Brain microvascular endothelial cell (primary cell): ENCODE results near the gene CSNK1A1L.

Experiments
- DNase-seq: peaks from one replicate; pipeline ENCODE4 v3.0.0-alpha.2; 2020
- H3K27ac ChIP-seq: fragments of 250-450 bp; sonication (Bioruptor Pico); 2 replicates; pipeline ENCODE4 v1.5.1; 2020; ENCODE audit warnings: mild to moderate bottlenecking, moderate library complexity
- H3K27me3 ChIP-seq: fragments of 250-450 bp; sonication (Bioruptor Pico); replicated peaks from 2 replicates; pipeline ENCODE4 v1.5.1; 2020; ENCODE audit warnings: mild to moderate bottlenecking
- H3K36me3 ChIP-seq: fragments of 250-450 bp; sonication (Bioruptor Pico); replicated peaks from 2 replicates; pipeline ENCODE4 v1.5.1; 2020; ENCODE audit warnings: mild to moderate bottlenecking
- H3K4me3 ChIP-seq: 2 replicates; pipeline ENCODE4 v1.5.1; 2011; ENCODE audit warnings: low read depth, mild to moderate bottlenecking, control low read depth, low read length, moderate library complexity
- CTCF ChIP-seq: IDR thresholded peaks from 2 replicates; pipeline ENCODE4 v1.5.1; 2011; ENCODE audit warnings: low read depth, mild to moderate bottlenecking, moderate library complexity, low read length, control low read depth, inconsistent platforms; ENCODE audit errors: missing control alignments
- in situ Hi-C: cut with HindIII; loops from 2 replicates; pipeline ENCODE4 v1.10.0; 2017; ENCODE audit warnings: low sequenced_read_pairs, low pct_ligation_motif_present

The CSNK1A1L gene

DNA sequence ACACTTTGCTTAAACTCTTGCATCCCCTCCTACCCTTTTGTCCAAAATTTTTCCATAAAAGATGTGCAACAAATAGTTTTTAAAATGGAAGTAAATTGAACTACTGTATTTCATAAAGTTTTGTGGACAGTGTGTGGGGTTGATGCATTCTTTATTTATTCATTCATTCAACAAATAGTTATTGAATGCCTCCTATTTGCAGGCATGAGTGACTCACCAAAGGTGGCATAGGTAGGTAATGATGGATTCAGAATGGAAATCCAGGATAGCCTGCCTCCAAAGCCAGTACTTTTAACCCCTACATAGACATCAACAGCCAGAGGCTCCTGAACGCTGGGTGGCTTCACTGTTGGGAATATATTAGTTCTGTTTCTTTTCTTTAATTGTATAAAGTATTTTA, 2.4 kb upstream of the CSNK1A1L start:
- in situ Hi-C loops, result no loop called here
- no peak for TF ChIP-seq CTCF

GRCh38 chr13:37107456-37107855, 2.0 kb upstream of the CSNK1A1L start:
- in situ Hi-C loops, result no loop called here
- TF ChIP-seq CTCF, result no peak
- H3K27ac ChIP-seq, result no peak overlapping the region
- H3K27me3 ChIP-seq, result no peaks in the 10 kb centered on the region
- no peak for DNase-seq
- H3K4me3 ChIP-seq, result no peak overlapping the region
- no peaks in the 10 kb centered on the region for H3K36me3 ChIP-seq

More for the DNA sequence above, 2.4 kb upstream of the CSNK1A1L start:
- H3K4me3 ChIP-seq, result no peak overlapping the region
- H3K27ac ChIP-seq, result no peak overlapping the region
- no peaks in the 10 kb centered on the region for H3K36me3 ChIP-seq
- H3K27me3 ChIP-seq, result no peaks in the 10 kb centered on the region
- DNase-seq, result no peak

DNA sequence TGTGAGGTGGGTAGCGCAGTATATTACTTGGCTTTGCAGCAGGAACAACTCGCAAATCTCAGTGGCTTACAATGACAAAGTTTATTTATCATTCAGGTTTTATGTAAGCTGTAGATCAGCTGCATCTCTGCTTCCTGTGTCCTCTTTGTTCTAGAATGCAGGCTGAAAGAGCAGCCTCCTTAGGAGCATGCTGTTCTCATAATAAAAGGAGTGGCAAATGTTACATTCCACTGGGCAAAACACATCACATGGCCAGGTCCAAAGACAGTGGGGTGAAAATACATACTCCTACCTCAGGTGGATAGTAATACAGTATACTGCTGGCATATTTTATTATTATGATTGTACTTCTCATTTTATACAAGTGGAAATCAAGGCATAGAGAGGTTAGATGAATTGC, 1.2 kb upstream of the CSNK1A1L start:
- H3K4me3 ChIP-seq, result no peak overlapping the region
- no peak for DNase-seq
- H3K36me3 ChIP-seq, result no peaks in the 10 kb centered on the region
- TF ChIP-seq CTCF, result no peak
- in situ Hi-C loops, result no loop called here
- H3K27me3 ChIP-seq, result no peaks in the 10 kb centered on the region
- no peak overlapping the region for H3K27ac ChIP-seq

DNA sequence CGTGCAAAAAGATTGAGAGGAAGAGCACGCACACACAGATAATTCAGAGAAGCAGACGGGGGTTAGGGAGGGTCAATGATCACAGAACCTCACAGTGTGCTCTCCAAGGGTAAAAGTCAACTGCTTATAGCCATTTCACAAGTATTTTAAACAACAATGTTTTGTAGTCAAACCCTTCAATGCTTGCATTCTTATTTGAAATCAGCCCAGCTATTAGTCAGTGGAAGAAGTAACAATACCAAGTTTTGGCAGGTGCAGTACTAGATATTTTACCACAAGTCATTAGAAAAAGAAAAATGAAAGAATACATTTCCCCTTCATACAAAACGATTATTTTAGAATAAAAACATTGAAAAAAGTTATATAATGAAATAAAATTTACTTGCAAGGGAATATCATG, 2.6 kb downstream of the CSNK1A1L start:
- Histone ChIP-seq H3K36me3 (no peaks in the 10 kb centered on the region), H3K27me3 (no peaks in the 10 kb centered on the region), H3K27ac (no peak overlapping the region), H3K4me3 (no peak overlapping the region)
- DNase-seq, result no peak
- in situ Hi-C loops, result no loop called here
- no peak for TF ChIP-seq CTCF

DNA sequence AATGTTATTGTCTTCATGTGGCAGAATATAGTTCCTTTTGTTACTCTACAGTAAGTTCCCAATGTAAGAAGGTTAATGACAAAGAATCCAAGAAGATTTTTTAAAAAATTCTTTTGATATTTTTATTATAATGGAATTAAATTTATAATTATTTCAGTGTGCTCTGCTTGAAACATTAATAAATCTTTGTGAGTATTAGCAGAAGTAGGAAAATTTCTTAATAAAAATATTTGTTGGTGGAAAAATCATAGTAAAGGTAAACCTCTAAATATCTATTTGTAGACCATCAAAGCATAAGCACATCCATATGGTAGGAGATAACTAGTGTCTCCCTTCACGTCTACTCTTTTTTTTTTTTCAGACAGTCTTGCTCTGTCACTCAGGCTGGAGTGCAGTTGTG, 4.3 kb downstream of the CSNK1A1L start:
- no peaks in the 10 kb centered on the region for H3K27me3 ChIP-seq
- TF ChIP-seq CTCF, result no peak
- no peak overlapping the region for H3K4me3 ChIP-seq
- no peaks in the 10 kb centered on the region for H3K36me3 ChIP-seq
- DNase-seq, result no peak
- in situ Hi-C loops, result no loop called here
- no peak overlapping the region for H3K27ac ChIP-seq

- Histone ChIP-seq H3K4me3 (no peak overlapping the region), H3K27ac (no peak overlapping the region), H3K27me3 (no peaks in the 10 kb centered on the region), H3K36me3 (no peaks in the 10 kb centered on the region)
- in situ Hi-C loops, result no loop called here
- DNase-seq, result no peak
- TF ChIP-seq CTCF, result no peak
These were observed 4.7 kb downstream of the CSNK1A1L start for GRCh38 chr13:37100731-37101130.
